CMK (cell line): ENCODE results near the gene BNIP3.
"Not testable (repeated sequence)": the region's sequence is repeated elsewhere in the genome, so short reads cannot be mapped to it uniquely, and the experiment has no call there.

Experiments used
- DNase-seq: peaks from one replicate; pipeline ENCODE4 v3.0.0-alpha.2; 2010; ENCODE audit warnings: low read depth

The BNIP3 gene

DNA sequence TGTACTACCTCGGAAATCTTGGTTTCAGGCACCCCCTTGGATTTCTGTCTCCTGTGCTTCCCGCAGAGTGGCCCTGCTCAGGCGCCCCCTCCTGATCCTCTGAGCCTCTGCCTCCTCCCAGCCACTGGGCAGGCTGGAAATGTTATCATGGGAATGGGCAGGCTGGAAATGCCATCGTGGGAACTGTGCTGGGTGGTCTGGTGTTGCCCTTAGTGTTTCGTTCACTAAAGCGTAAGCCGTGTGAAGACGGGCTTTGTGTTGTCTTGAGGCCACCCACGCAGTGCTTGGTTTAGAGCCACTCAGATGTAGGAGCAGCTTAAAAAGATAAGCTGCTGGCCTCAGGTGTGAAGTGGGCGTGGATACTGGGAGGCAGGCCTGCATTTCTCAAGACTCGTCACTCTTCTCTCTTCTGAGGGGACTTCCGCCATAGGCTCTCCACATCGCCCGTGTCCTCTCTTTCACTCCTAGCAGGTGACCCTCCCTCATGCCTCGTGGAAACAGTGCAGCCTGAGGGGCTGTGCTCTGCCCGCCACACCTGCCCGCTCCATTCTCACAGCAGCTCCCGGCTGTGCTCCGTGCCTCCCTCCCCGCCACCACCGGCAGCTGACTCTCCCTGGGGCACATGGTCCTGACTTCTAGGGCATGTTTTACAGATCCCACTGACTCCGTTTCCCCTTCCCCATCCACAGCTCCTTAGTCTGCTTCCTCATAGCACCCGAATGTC is 52.4 kb downstream of the BNIP3 start:
- no peak for DNase-seq

GRCh38 chr10:131928248-131929095 is 53.3 kb downstream of the BNIP3 start:
- no peak for DNase-seq

GRCh38 chr10:131926743-131927595 is 54.8 kb downstream of the BNIP3 start:
- no peak for DNase-seq

DNA sequence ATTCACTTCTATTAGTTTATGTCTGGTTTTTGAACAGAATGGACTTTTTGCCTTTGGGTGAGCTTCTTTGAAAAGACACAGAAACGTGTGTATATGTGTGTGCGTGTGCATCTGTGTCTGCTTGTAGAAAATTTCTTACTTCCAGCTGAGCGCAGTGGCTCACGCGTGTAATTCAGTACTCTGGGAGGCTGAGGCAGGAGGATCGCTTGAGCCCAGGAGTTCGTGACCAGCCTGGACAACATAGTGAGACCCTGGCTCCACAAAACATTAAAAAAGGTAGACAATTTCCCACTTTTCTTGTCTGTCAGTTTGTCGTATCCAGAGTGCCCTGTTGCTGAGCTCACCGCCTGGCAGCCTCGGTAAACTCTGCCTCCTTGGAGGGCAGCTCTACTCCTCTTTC is 55.5 kb downstream of the BNIP3 start:
- DNase-seq = no peak

DNA sequence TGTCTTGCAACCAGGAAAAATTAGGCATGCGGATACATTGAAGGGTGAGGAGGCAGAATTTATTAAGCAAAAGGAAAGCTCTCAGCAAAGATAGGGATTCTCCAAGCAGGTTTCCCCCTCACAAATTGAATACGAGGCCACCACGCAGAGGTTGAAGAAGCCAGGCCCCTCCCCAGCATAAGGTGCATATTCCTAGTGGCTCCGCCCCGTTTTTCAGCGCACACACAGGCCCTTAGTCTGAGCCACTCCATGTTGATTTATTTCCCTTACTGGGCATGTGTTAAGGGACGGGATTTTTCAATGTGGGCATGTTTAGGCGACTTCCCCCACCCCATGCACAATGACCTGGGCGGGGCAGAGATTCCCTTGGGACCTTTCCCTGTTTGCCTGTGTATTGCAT is 56.0 kb downstream of the BNIP3 start:
- no peak for DNase-seq

DNA sequence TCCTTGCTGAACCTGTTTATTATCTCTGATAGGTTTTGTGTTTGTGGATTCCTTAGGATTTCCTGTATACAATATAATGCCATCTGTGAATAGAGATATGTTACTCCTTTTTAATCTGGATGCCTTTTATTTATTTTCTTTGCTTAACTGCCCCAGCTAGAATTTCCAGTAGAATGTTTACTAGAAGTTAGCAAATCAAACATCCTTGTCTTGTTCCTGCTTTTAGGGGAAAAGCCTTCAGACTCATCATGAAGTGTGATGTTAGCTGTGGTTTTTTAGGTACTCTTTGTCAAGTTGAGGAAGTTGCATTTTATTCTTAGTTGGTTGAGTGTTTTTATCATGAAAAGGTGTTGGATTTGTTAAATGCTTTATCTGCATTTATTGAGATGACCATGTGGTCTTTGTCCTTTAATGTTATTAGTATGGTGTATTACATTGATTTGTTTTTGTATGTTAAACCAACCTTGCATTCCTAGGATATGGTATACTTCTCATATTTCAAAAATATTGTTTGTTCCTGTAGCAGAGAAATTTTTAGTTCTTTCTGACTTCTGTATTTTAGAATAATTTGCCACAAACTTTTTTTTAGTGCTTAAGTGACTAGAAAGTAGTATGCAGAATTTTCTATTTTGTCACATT is 56.6 kb downstream of the BNIP3 start:
- no peak for DNase-seq

DNA sequence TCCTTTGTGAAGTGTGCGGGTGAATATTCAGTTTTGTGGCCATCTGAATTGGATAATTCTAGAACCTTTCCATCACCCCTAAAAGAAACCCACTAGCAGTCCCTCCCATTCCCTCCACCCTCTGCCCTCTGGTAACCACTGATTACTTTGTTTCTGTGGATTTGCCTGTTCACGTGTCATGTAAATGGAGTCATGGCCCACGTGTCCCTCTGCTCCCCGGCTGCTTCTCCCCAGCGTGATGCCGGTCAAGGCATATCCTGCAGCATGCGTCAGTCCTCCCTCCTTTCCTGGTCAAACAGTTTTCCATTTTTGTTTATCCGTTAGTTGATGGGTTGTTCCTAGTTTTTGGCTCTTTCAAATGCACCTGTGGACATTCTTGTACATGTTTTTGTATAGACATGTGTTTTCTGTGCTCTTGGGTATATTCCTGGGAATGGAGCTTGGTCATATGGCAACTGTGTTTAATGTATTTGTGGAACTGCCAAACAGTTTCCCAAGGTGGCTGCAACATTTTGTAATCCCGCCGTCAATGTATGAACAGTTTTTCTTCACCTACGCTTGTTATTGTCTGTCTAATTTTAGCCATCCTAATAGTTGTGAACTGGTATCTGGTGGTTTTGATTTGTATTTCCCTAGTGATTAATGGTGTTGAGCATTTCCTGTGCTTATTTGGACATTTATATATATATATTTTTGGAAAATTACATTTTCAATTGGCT is 58.5 kb downstream of the BNIP3 start:
- no peak for DNase-seq

DNA sequence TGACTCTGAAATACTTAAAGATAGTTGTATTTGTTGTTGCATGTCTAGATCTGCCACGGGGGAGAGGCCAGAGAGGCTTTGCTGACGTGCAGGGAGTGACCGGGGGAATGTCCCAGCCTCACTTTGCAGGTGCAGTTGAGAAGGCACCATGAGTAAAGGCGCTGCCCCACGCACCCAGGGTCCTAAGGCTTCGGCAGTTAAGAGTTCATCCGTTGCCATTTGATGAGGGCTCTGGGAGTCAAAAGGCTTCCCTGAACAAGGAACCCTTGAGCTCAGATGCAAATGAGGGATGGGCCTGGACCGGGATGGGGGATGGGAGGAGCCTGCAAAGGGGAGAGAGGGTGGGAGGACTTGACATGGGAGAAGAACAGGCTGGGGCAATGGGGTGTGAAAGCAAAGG is 60.5 kb downstream of the BNIP3 start:
- no peak for DNase-seq

DNA sequence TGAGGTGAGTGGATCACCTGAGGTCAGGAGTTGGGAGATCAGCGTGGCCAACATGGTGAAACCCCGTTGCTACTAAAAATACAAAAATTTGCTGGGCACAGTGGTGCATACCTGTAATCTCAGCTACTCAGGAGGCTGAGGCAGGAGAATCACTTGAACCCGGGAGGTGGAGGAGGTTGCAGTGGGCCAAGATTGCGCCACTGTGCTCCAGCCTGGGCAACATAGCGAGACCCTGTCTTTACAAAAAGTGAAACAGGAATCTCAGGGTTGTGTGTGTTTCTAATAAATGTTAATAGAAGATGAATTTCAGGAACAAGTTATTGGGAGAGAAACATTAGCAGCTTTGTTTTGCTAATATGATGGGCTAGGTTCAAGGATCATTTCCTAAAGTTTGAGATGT is 61.0 kb downstream of the BNIP3 start:
- no peak for DNase-seq

GRCh38 chr10:131920151-131920550 is 61.6 kb downstream of the BNIP3 start:
- DNase-seq = no peak

- DNase-seq = not testable (repeated sequence)
Measured at GRCh38 chr10:131919461-131919860, 62.3 kb downstream of the BNIP3 start.
